ENCODE measurements around the gene LMAN2.
"Not testable (repeated sequence)": the region's sequence is repeated elsewhere in the genome, so short reads cannot be mapped to it uniquely, and the experiment has no call there.

LMAN2 gene

GRCh38 chr5:177378884-177379883 is 27.7 kb upstream of the LMAN2 start:
- ATAC-seq, result peak; percentile 68 to 82

DNA sequence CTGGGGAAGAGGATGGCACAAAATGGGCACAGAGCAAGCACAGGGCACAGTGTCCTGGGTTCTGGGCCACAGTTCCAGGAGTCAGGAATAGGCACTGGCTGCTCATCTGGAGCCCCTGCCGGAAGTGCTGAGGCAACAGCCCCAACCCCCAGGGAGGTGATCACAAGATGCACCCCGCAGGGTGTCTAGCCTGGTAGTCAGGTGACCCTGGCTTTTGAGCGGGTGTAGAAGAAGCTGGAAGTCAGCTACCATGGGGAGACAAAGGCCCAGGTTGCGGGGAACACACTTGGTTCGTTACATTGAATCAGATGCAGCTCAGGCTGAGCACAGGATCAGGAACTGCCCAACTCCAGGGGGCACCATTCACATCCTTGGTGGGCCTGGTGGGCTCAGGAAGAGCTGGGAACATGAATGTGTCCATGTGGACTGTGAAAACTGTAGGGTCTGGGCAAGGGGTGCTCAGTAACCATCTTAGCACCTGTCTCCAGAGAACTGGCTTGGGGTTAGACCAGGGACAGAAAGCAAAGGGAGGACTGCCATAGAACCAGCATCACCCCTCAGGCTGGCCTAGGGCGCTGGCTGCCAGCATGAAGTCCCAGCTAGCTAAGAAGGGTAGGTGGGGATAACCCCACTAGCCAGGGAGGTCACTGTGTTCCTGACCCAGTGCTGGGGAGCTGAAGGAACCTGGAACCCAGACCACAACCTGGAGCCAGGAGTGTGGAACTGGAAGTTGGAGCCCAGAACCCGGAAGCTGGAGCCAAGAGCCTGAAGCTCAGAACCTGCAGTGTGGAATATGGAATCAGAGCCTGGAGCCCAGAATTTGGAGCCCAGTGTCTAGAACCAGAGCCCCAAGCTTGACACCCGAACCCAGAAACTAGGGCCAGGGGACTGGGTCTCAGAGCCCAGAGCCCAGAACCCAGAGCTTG is 26.6 kb upstream of the LMAN2 start:
- ATAC-seq, result no peak

- no peak for ATAC-seq
These were observed 24.6 kb upstream of the LMAN2 start for GRCh38 chr5:177376107-177376506.

DNA sequence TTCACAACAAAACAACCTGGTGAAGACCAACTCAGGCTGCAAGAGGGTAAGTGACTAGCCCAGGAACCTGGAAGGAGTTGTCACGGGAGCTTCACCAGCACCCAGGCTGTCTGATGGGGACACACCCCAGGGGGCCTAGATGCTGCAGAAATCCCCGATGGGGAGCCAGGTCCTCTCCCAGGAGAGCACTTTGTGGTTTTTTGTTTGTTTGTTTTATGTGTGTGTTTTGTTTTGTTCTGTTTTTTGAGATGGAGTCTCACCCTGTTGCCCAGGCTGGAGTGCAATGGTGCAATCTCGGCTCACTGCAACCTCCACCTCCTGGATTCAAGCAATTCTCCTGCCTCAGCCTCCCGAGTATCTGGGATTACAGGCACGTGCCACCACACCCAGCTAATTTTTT is 24.0 kb upstream of the LMAN2 start:
- ATAC-seq, result not testable (repeated sequence)

GRCh38 chr5:177374211-177374610 is 22.7 kb upstream of the LMAN2 start:
- ATAC-seq, result no peak

DNA sequence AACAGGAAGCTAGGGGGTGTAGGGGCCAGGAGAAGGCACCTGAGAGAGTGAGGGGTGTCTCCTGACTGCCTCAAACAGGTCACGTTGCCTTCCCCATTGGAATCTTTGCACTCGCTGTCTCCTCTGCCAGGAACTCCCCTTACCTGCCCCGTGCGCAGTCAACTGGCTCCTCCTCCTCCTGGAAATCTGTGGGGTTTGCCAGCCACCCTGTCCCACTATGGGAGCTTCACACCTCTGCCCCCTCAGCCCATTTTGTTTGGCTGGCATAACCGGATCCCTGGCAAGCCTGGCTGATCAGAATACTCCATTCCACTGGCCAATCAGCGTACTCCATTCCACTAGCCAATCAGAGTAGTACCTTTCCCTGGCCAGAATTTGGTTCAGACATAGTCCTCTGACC is 22.3 kb upstream of the LMAN2 start:
- ATAC-seq, result no peak

DNA sequence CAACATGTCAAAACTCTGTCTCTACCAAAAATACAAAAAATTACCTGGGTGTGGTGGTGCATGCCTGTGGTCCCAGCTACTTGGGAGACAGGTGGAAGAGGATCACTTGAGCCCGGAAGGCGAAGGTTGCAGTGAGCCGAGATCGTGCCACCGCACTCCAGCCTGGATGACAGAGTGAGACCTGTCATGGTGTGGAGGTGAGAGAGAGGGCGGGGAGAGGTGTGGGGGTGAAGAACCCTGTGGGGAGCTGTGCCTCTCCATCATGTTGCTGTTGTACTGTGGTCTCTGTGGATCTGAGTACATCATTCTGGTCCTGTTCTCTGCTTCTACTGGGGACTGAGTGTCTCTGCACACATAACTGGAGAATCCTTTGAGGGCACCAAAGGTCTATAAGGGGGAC is 21.4 kb upstream of the LMAN2 start:
- ATAC-seq, result peak in 1 of 2 donors; percentile 33

- peak; percentile 51 to 65 for ATAC-seq
These were observed 20.8 kb upstream of the LMAN2 start for GRCh38 chr5:177372034-177372896.

GRCh38 chr5:177371120-177372033 is 19.9 kb upstream of the LMAN2 start:
- no peak for ATAC-seq

DNA sequence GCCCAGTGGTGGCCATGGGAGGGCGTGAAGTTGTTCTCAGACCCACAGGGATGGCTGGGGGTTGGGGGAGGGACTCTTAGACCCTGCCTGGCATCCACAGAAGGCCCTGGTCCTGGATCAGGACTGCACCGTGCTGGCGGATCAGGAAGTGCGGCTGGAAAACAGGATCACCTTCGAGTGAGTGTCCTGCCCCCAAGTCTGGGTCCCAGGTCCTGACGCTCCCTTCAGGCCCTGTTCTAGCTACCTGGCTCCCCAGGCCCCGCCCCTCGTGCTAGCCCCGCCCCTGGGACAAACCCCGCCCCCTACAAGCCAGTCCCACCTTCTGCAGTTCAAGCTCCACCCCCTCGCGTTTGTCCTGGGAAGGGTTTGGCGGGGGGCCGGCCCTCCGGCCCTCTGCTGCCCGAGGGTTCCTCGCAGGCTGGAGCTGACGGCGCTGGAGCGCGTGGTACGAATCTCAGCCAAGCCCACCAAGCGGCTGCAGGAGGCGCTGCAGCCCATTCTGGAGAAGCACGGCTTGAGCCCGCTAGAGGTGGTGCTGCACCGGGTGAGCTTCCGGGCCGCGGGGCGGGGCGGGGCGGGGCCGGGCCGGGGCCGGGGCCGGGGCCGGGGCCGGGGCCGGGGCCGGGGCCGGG is 19.1 kb upstream of the LMAN2 start:
- ATAC-seq, result peak; percentile 61 to 83

DNA sequence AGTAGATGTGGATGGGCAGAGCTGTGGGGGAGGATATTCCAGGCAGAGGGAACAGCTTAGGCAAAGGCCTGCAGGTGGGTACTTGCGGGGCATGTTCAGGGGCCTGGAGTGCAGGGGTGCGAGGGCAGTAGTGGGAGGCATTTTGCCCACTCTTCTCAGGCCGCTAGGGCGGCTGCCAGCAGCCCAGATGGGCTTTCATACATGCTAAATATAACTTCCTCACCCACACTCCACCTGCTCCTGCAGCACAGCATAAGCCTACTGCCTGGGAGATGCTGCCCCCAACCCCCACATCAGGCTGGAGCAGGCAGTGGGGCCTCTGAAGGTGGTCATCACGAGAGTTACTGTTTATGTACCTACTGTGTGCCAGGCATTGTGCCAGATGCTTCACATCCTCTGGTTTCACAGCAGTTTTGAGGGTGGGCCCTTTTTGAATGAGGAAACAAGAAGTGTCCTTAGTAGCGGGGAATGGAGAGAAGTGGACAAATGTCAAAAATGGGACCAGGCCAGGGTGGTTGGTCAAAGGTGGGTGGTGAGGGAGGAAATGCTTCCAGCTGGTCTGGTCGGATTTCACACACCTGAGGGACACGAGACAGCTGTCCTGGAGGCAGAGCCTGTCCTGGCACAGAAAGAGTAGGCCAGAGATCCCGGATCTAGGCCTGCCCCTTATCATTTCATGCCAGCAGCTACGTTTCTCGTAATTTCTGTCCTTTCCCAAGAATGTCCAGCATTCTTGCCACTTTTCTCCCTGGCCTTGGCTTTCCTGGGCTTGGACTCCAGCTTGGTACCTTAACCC is 18.4 kb upstream of the LMAN2 start:
- no peak for ATAC-seq

DNA sequence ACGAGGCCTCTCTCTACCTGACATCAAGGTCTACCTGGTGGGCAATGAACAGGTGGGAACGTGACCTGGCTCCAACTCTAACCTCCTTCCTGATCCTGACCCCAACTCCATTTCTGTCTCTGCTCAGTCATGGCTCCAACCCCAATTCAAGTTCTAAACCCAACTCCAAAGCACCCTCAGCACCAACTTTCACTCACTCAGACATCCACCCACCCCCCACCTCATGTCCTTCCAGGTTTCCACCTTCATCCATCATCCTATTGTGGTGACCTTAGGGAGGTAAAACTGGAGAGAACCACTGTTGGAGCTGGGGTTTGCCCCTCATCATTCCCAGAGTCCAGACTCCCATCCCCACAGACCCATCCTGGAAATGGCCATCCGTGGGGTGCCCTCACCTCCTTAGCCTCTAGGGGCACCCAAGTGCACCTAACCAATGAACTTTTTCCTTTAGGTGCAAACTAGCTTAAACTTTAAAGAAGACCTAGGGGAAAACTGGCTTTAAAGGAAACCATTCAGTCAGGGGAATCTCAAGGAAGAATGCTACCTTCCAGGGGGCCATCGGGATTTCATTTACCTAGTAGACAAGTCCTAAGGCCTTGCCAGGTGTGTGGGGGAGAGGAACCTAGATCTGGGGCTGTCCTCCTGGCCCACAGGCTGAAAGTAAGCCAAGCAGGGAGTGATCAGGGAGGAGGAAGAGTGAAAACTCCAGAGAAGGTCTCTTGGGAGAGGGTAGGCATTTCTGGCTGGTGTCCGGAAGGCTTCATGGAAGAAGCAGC is 17.6 kb upstream of the LMAN2 start:
- no peak for ATAC-seq

DNA sequence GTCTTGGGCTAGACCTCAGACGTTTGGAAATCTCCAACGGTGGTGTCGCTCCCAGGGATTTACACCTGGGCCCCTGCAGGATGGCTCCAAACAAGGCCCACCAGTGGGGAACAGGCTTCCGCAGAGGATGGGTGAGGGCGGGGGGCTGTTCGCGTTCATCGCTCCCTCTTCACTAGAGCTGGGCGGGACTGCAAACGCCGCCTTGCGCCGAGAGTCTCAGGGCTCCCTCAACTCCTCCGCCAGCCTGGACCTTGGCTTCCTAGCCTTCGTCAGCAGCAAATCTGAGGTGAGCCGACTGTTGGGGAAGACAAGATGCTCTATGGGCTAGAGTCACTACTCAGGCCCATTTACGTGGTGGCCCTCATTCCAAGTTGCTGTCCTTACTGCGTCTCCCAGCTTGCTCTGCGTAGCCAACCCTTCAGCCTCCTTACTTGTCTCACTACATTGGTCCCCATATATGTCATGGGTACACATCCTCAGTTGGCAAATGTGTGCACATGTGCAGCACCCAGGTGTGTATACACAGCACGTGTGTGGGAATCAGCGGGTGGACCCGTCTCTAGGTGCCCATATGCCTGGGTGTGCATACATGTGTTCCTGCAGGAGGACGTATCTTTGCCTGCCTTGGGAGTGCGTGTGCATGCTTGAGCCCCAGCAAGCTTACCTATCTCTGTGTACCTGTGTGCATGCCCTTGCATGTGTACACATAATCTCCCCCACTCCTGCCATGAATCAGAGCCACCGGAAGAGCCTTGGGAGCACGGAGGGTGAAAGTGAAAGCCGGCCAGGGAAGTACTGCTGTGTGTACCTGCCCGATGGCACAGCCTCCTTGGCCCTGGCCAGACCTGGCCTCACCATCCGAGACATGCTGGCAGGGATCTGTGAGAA is 16.8 kb upstream of the LMAN2 start:
- no peak for ATAC-seq

GRCh38 chr5:177367323-177367848 is 15.9 kb upstream of the LMAN2 start:
- ATAC-seq, result no peak

GRCh38 chr5:177366528-177367322 is 15.3 kb upstream of the LMAN2 start:
- ATAC-seq, result no peak

- ATAC-seq, result no peak
These were observed 14.5 kb upstream of the LMAN2 start for GRCh38 chr5:177365845-177366527.

Measured in activated CD4-positive, CD25-positive, alpha-beta regulatory T cell treated with anti-CD3 and anti-CD28 coated beads, Interleukin-2, amount 50 U/mL, for 24 hours (primary cell).